Fibroblast of the aortic adventitia (primary cell): ENCODE data around the gene FBXO47. TPM values are rescaled to one million over a fixed set of nuclear protein-coding genes. Genes with fewer than 3 reads are reported as not detected.

Experiments used
- DNase-seq: peaks from one replicate; pipeline ENCODE4 v3.0.0-alpha.2; 2010; ENCODE audit warnings: low read depth
- H3K4me3 ChIP-seq: 2 replicates; pipeline ENCODE4 v1.5.1; 2011; ENCODE audit warnings: low read depth, mild to moderate bottlenecking, control low read depth, low read length, moderate library complexity
- total RNA-seq: library from RNA; depleted of rRNA; stranded (reverse); fragments of >200 nt; gene quantifications from 2 replicates; pipeline ENCODE4 v1.2.3, GENCODE V29; 2012; ENCODE audit warnings: low replicate concordance
- TF ChIP-seq, protein P1 (sequence below): IDR thresholded peaks from 2 replicates; pipeline ENCODE4 v1.5.1; 2011; ENCODE audit warnings: mild to moderate bottlenecking, low read length, control low read depth, inconsistent platforms; ENCODE audit not compliant: insufficient read depth

The FBXO47 gene
- total RNA-seq, 1 donor = under 0.01 TPM

DNA sequence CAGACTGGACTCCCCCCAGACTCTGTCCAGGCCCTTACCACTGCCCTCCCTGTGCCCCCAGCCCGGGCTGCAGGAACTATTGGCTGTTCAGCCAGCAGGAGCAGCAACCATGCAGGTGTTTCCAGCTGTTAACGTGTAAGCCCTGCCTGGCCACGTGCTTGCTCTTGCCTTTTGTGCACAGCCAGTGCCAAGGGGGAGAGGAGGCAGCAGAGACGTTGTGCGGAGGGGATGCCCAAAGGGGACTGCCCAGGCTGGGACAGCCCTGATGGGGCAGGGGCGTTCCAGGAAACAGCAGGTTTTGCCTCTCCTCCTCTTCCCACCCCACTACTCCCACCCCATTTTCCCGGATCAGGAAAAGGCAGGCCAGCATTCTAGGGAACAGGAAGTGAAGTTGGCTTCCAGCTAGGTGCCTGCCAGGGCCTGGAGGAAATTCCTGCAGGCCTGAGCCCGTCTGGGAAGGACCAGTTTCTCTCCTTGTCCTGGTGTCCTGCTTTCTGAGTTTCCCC, 58.5 kb downstream of the FBXO47 start:
- DNase-seq = no peak
- no peak overlapping the region for H3K4me3 ChIP-seq
- TF ChIP-seq, protein P1, sequence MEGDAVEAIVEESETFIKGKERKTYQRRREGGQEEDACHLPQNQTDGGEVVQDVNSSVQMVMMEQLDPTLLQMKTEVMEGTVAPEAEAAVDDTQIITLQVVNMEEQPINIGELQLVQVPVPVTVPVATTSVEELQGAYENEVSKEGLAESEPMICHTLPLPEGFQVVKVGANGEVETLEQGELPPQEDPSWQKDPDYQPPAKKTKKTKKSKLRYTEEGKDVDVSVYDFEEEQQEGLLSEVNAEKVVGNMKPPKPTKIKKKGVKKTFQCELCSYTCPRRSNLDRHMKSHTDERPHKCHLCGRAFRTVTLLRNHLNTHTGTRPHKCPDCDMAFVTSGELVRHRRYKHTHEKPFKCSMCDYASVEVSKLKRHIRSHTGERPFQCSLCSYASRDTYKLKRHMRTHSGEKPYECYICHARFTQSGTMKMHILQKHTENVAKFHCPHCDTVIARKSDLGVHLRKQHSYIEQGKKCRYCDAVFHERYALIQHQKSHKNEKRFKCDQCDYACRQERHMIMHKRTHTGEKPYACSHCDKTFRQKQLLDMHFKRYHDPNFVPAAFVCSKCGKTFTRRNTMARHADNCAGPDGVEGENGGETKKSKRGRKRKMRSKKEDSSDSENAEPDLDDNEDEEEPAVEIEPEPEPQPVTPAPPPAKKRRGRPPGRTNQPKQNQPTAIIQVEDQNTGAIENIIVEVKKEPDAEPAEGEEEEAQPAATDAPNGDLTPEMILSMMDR = no peak

DNA sequence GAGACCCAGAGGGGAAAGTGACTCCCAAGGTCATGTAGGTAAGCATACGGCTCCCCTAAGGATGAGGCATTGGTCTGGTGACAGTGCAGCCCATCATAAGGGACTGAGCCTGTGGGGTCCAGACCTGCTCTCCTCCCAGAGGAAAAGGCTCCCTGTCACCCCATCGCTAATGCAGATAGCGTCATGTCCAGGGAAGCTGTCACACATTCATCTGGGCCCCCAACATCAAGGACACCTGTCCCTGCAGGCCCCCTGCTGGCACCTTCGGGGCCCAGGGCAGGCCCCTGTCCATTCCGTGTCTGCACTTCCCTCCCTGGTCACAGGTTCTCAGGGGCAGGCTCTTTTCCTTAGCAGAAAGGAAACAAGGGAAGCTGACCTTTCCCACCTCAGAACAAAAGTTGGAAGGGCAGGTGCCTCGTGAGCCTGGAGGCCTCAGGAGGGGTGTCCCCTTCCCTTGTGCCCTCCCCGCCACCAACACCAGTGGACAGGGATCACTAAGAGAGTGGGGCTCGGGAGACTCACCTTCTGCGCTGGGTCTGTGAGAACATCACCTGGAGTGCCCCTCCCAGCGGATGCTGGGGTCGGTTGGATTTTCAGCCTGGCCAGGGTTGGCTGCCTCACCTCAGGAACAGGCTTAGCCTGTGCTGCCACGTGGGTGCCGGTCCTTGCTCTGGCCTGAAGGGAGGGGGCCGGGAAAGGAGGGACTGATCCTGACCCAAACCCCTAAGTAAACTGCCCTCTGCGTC, 59.1 kb downstream of the FBXO47 start:
- TF ChIP-seq, protein P1 = no peak
- no peak for DNase-seq
- H3K4me3 ChIP-seq = no peak overlapping the region

DNA sequence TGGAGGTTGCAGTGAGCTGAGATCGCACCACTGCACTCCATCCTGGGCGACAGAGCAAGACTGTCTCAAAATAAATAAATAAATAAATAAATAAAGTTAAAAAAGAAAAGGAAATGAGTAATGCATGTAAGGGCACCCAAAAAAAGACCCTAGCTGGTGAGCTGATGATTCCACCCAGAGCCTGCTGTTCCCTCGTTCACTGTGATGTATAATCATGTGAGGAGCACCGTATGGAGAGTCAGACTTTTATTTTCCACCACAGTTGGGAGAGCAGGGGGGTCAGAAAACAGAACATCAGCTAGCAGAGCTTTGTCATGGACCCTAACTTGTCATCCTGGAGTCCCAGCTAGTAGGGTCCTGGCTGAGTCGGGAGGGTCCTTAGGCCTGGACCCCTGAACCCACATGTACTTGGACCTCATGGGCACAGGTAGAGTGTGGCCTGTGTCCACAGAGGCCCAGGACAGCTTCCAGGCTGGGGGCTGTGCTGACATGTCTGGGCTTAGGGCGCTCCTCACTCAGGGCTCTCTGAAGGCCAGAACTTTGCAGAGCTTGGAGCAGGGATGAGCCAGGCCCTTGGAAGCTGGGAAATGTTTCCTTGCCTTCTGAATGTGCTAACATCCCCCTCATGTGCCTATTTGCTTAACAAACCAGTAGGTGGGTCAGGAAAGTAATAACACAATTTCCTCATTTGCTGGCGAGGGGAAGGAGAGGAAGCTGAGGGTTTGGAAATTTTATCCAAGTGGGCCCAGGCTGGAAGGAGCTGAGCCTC, 60.6 kb downstream of the FBXO47 start:
- no peak overlapping the region for H3K4me3 ChIP-seq
- DNase-seq = no peak
- TF ChIP-seq, protein P1 = no peak

DNA sequence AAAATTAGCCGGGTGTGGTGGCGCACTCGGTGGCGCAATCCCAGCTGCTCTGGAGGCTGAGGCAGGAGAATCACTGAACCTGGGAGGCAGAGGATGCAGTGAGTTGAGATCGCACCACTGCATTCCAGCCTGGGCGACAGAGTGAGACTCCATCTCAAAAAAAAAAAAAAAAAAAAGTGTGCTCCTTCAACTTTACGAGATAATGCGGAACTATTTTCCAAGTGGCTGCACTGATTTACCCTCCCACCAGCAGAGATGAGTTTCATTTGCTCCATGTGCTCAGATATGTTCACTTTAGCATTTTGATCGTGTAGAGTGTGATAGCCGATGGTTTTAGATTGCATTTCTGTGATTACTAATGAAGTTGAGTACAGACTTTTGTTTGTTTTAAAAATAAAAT, 61.8 kb downstream of the FBXO47 start:
- no peak overlapping the region for H3K4me3 ChIP-seq
- TF ChIP-seq, protein P1 = no peak
- no peak for DNase-seq

DNA sequence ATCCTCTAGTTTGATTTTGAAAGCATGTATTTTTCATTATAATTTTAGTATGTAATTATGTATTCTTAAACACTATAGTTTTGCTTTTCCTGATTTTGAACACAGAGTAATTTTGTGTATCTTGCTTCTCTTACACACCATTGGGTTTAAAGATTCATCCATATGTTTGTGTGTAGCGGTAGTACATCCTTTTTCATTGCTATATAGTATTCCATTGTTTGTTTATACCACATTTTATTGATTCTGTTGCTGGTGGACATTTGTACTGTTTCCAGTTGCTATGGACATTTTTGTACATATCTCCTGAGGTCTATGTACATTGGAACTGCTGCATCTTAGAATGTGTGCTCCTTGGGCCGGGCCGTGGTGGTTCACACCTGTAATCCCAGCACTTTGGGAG, 62.3 kb downstream of the FBXO47 start:
- TF ChIP-seq, protein P1 = no peak
- H3K4me3 ChIP-seq = no peak overlapping the region
- DNase-seq = no peak

DNA sequence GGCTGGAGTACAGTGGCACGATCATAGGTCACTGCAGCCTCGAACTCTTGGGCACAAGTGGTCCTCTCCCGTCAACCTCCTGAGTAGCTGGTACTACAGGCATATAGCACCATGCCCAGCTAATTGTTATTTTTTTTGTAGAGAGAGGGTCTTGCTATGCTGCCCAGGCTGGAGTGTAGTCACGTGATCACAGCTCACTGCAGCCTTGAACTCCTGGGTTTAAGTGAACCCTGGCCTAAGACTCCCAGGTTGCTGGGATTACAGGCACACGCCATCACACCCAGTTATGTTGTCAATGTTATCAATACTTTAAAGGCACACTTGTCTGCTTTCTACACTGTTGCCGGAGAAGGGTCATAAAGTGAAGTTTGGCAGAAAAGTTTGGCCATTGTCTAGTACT, 63.8 kb downstream of the FBXO47 start:
- no peak overlapping the region for H3K4me3 ChIP-seq
- TF ChIP-seq, protein P1 = no peak
- no peak for DNase-seq
